Keratinocyte (primary cell): ENCODE measurements around the gene SLC34A1. TPM values are rescaled to one million over a fixed set of nuclear protein-coding genes. Genes with fewer than 3 reads are reported as not detected.

ENCODE experiments used
- DNase-seq: peaks from one replicate; pipeline ENCODE4 v3.0.0-alpha.2; 2011; ENCODE audit warnings: low read depth, missing footprints, low spot score
- FAIRE-seq: peaks from 2 replicates; lab custom pipeline; 2011; peaks lifted over from hg19 to GRCh38; lab: Jason Lieb, UNC
- H2AFZ ChIP-seq: 2 replicates; pipeline ENCODE4 v1.6.0; 2012; ENCODE audit warnings: low read length, control low read depth, inconsistent platforms; ENCODE audit not compliant: control insufficient read depth
- H3K27ac ChIP-seq: 2 replicates; pipeline ENCODE4 v1.5.1; 2011; ENCODE audit warnings: low read length; ENCODE audit not compliant: control insufficient read depth, insufficient read depth
- H3K27me3 ChIP-seq: 3 replicates; pipeline ENCODE4 v1.6.0; 2011; ENCODE audit warnings: low read length; ENCODE audit not compliant: control insufficient read depth, insufficient read depth; ENCODE audit errors: extremely low read depth
- H3K36me3 ChIP-seq, 2 experiments: 2 replicates in 1 of 2; 3 replicates in 1 of 2; pipeline ENCODE4 v1.5.1; 2011; ENCODE audit warnings: low read length in 2 of 2, mild to moderate bottlenecking in 1 of 2; ENCODE audit not compliant: control insufficient read depth in 2 of 2, insufficient read depth in 2 of 2; ENCODE audit errors: extremely low read depth in 1 of 2
- H3K4me1 ChIP-seq: 3 replicates; pipeline ENCODE4 v1.5.1; 2011; ENCODE audit warnings: low read length; ENCODE audit not compliant: control insufficient read depth, insufficient read depth; ENCODE audit errors: extremely low read depth
- H3K4me2 ChIP-seq: 3 replicates; pipeline ENCODE4 v1.6.0; 2011; ENCODE audit warnings: low read depth, low read length; ENCODE audit not compliant: control insufficient read depth, insufficient read depth; ENCODE audit errors: extremely low read depth
- H3K4me3 ChIP-seq, 3 experiments: fragments of 200-600 bp in 1 of 3; sonication (generic) in 1 of 3; 2 replicates in 2 of 3; 3 replicates in 1 of 3; pipeline ENCODE4 v1.5.1; 2011 to 2016; ENCODE audit warnings: low read length in 3 of 3, mild to moderate bottlenecking in 3 of 3, control low read depth in 2 of 3, inconsistent platforms in 1 of 3, low read depth in 1 of 3, mixed read lengths in 1 of 3, mixed run types in 1 of 3, moderate library complexity in 1 of 3; ENCODE audit not compliant: control insufficient read depth in 2 of 3, insufficient read depth in 2 of 3; ENCODE audit errors: extremely low read depth in 1 of 3
- H3K79me2 ChIP-seq: 2 replicates; pipeline ENCODE4 v1.6.0; 2012; ENCODE audit warnings: low read length; ENCODE audit not compliant: control insufficient read depth, insufficient read depth
- H3K9ac ChIP-seq: 3 replicates; pipeline ENCODE4 v1.6.0; 2011; ENCODE audit warnings: low read length; ENCODE audit not compliant: control insufficient read depth, insufficient read depth; ENCODE audit errors: extremely low read depth
- H3K9me1 ChIP-seq: 3 replicates; pipeline ENCODE4 v1.6.0; 2011; ENCODE audit warnings: low read length; ENCODE audit not compliant: control insufficient read depth, insufficient read depth; ENCODE audit errors: extremely low read depth
- H3K9me3 ChIP-seq: 2 replicates; pipeline ENCODE4 v1.5.1; 2012; ENCODE audit warnings: low read depth, low read length; ENCODE audit not compliant: control insufficient read depth
- H4K20me1 ChIP-seq: 3 replicates; pipeline ENCODE4 v1.6.0; 2011; ENCODE audit warnings: low read length; ENCODE audit not compliant: control insufficient read depth, insufficient read depth; ENCODE audit errors: extremely low read depth
- CTCF ChIP-seq, 3 experiments: IDR thresholded peaks in 1 of 3; conservative IDR thresholded peaks in 1 of 3; optimal IDR thresholded peaks in 1 of 3; 2 replicates in 2 of 3; 3 replicates in 1 of 3; pipeline versions ENCODE3 to v1.5.1; 2011; ENCODE audit warnings: low read length in 3 of 3, mild to moderate bottlenecking in 3 of 3, moderate library complexity in 2 of 3, control low read depth in 1 of 3, inconsistent platforms in 1 of 3; ENCODE audit not compliant: insufficient read depth in 2 of 3; ENCODE audit errors: extremely low read depth in 1 of 3
- EZH2 ChIP-seq: IDR thresholded peaks from one replicate; pipeline ENCODE4 v1.6.1; 2012; ENCODE audit warnings: inconsistent platforms, mild to moderate bottlenecking, low read length, moderate library complexity
- dilution Hi-C: fragments of 300-500 bp; cut with MboI; formaldehyde crosslinking; loops from one replicate; pipeline ENCODE4 v1.7.0; 2020; ENCODE audit warnings: low sequenced_read_pairs; ENCODE audit not compliant: extremely low pct_ligation_motif_present
- polyA plus RNA-seq, 5 experiments: library from polyadenylated mRNA; depleted of rRNA in 3 of 5; stranded (reverse) in 3 of 5; stranded (forward) in 1 of 5; unstranded in 1 of 5; fragments of >200 nt; gene quantifications; 1 replicate in 1 of 5; 2 replicates in 3 of 5; 3 replicates in 1 of 5; pipeline versions ENCODE4 v1.2.1 to v1.2.3, GENCODE V29; 2011 to 2012; ENCODE audit warnings: missing spikeins in 2 of 5, low read depth in 1 of 5, low replicate concordance in 1 of 5

SLC34A1 gene
- polyA plus RNA-seq, 1 donor (not counting 4 experiments of a cell fraction or from before 2014, with no cell fraction given), result 0.07 TPM

- Histone ChIP-seq H3K9me3 (no peaks in the 10 kb centered on the region), H3K27ac (no peak overlapping the region), H3K9ac (no peak overlapping the region), H3K36me3 (peaks cover 34 to 35% of the 10 kb centered on the region in 2 experiments), H3K27me3 (no peaks in the 10 kb centered on the region), H4K20me1 (peaks cover 4% of the 10 kb centered on the region), H3K4me2 (no peak overlapping the region), H3K9me1 (no peaks in the 10 kb centered on the region), H3K4me3 (no peak overlapping the region), H3K79me2 (peaks cover 22% of the 10 kb centered on the region), H3K4me1 (no peaks in the 10 kb centered on the region), H2AFZ (no peak overlapping the region)
- FAIRE-seq (no peak), DNase-seq (no peak)
- dilution Hi-C loops, result no loop called here
- TF ChIP-seq CTCF (optimal IDR thresholded peaks at IDR 0.05 in 1 of 3, IDR thresholded peaks at IDR 0.05 in 1 of 3, conservative IDR thresholded peaks at IDR 0.05 in 1 of 3; ENCODE audit: extremely low read depth in 1 of 3, insufficient read depth in 2 of 3, low read length in 3 of 3), result no peak
- TF ChIP-seq EZH2, result no peak
Observed at GRCh38 chr5:177336603-177337494, 47.4 kb upstream of the SLC34A1 start.

GRCh38 chr5:177338251-177339106 is 45.8 kb upstream of the SLC34A1 start:
- Histone ChIP-seq H3K9me3 (no peaks in the 10 kb centered on the region), H2AFZ (no peak overlapping the region), H3K9ac (no peak overlapping the region), H3K4me1 (no peaks in the 10 kb centered on the region), H3K9me1 (no peaks in the 10 kb centered on the region), H3K36me3 (peaks cover 30% of the 10 kb centered on the region in 2 experiments), H3K4me3 (no peak overlapping the region), H4K20me1 (peaks cover 4% of the 10 kb centered on the region), H3K79me2 (peaks cover 33% of the 10 kb centered on the region), H3K27me3 (no peaks in the 10 kb centered on the region), H3K4me2 (no peak overlapping the region), H3K27ac (no peak overlapping the region)
- no peak for FAIRE-seq
- no peak for DNase-seq
- no peak for TF ChIP-seq CTCF (optimal IDR thresholded peaks at IDR 0.05 in 1 of 3, IDR thresholded peaks at IDR 0.05 in 1 of 3, conservative IDR thresholded peaks at IDR 0.05 in 1 of 3; ENCODE audit: extremely low read depth in 1 of 3, insufficient read depth in 2 of 3, low read length in 3 of 3)
- TF ChIP-seq EZH2, result no peak
- dilution Hi-C loops, result no loop called here
